A172 (cell line): Measurements from ENCODE around the gene PGAM4. TPM values are rescaled to one million over a fixed set of nuclear protein-coding genes. Genes with fewer than 3 reads are reported as not detected.
"Not testable (repeated sequence)": the region's sequence is repeated elsewhere in the genome, so short reads cannot be mapped to it uniquely, and the experiment has no call there.

Experiments used
- DNase-seq: peaks from one replicate; pipeline ENCODE4 v3.0.0-alpha.2; 2015; ENCODE audit warnings: low spot score
- total RNA-seq: library from RNA; depleted of rRNA; stranded (reverse); fragments of >200 nt; shearing (Covaris generic); gene quantifications from 2 replicates; pipeline ENCODE4 v1.2.3, GENCODE V29; 2014; rRNA removed

Gene PGAM4
- total RNA-seq: not detected in 2 replicates

DNA sequence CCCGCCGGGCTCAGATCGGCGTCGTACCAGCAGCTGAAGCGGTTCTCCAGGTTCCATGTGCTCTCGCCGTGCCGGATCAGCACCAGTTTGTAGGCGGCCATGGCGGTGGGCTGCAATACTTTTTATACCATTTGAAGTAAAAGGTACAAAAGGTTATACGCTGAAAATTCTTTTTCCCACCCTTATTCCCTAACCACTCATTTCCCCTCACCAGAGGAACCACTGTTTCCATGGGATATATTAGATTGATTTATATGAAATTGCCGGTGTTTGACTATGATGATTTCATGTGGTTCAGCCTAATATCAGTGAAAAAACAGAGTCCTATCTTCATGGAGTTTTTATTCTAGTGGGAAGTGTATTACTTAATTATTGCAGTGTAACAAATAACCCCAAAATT, at the start of gene PGAM4:
TSS of gene PGAM4 (minus strand) at position 101 of the 400 bp plus-strand sequence. CDS start at position 101, 0 bp downstream.
- no peak for DNase-seq

- DNase-seq: no peak
Measured at GRCh38 chrX:78011846-78012245, 42.4 kb upstream of the PGAM4 start.

DNA sequence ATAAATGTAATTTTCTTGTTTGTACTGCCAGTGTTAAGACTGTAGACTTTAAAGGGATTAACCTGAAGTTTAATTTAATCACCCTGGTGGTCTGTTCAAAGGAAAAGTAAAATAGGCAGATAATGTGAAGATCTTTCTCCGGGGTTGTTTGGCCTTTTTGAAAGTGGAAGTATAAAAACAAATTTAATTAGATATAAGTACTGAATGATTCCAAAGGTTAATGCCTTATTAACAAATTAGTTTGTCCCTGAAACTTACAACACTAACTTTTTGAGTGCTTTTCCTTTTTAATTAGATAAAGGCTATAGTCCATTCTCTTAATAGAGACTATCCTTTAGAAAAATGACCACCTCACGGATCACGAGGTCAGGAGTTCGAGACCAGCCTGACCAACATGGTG, 10.4 kb upstream of the PGAM4 start:
- DNase-seq: no peak

GRCh38 chrX:77977518-77977917, 8.1 kb upstream of the PGAM4 start:
- DNase-seq: no peak

DNA sequence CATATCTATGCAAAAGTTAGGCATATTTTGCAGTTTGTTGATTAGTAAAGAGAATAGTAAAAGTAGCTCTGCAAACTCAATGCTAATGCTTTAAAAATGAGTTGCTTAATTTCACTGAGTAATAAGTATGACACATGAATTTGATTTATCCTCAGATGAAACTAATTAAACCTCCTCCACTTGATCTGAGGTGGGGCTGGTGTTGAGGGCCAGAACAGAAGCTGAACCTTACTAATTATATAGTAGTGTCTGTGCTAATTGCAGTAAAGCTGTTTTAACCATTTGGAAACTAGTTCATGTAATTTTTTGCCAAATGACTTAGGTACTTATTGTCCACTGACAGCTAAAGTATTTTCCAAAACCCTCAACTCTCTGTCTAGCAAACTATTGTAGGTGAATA, 7.7 kb upstream of the PGAM4 start:
- no peak for DNase-seq

GRCh38 chrX:77975755-77976154, 6.3 kb upstream of the PGAM4 start:
- no peak for DNase-seq

DNA sequence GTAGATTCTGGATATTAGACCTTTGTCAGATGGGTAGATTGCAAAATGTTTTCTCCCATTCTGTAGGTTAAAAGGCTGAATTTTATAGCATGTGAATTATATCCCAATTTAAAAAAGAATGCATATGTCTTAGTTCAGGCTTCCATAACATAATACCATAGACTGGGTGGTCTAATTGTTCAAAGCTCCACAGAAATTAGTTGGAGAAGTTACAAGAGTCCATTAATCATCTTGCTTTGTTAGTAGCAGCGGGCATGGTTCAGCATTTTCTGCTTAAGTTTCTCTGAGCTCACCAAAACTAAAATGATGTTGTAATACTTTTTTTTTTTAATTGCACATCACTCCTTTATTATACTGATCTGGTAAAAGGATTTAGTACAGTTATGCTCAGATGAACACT, 1.8 kb downstream of the PGAM4 start:
- no peak for DNase-seq

- no peak for DNase-seq
Measured at GRCh38 chrX:77966361-77966760, 3.1 kb downstream of the PGAM4 start.

GRCh38 chrX:77962068-77962902, 7.2 kb downstream of the PGAM4 start:
- DNase-seq: peak; percentile 2

DNA sequence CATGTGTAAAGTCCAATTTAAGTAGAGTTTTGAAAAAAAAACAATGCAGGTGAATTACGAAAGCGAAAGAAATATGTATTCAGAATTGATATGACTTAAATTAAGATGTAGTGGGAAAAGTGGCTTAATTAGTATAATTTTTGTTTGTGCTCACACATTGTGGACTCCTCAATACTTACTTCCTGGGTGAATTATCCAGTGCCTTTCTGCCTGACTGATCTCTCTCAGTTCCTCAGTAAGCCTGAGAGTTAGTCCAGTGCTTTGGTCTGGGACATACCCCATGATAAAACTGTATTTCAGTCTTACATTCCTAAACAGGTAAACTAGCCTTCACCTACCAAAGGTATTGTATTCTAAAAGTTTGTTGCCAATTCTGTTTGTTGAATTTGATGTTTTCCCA, 8.4 kb downstream of the PGAM4 start:
- DNase-seq: no peak

- no peak for DNase-seq
Measured at GRCh38 chrX:77960567-77960966, 8.9 kb downstream of the PGAM4 start.

DNA sequence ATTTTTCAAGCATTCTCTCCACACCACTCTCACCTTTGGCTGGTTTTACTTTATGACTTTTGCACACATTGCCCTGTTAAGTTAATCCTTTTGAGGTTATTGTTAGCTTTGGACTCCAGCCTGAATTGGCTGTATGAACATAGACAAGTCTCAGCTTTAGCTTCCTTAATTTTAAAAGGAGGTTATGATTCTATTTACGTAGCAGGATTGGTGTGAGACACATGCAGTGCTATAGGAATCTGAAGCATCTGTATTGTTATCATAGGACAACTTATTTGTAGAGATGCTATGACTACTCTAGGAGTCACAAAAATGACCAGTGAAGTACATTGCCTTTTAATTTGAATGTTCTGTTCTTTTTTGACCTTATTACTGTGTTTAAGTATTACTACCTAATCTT, 15.7 kb downstream of the PGAM4 start:
- no peak for DNase-seq

- DNase-seq: no peak
Measured at GRCh38 chrX:77953302-77953701, 16.1 kb downstream of the PGAM4 start.

- no peak for DNase-seq
Measured at GRCh38 chrX:77952173-77952572, 17.3 kb downstream of the PGAM4 start.

DNA sequence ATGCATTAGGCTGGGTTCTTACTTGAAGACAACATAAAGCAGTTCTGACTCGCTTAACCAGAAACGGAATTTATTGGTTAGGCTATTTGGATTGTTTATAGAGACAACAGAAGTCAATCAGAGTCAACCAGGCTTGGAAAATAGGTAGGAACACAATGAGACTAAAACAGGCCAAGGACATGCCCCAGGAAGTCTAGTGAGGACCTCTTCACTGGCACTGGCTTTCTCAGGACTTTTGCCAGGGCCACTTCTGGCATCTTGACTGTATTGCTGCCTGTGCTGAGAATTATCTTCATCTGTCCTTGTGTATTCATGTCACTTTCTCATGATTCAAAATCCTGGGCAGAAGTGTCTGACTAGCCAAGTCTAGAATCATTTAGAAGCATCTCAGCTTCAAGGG, 19.6 kb downstream of the PGAM4 start:
- DNase-seq: no peak

DNA sequence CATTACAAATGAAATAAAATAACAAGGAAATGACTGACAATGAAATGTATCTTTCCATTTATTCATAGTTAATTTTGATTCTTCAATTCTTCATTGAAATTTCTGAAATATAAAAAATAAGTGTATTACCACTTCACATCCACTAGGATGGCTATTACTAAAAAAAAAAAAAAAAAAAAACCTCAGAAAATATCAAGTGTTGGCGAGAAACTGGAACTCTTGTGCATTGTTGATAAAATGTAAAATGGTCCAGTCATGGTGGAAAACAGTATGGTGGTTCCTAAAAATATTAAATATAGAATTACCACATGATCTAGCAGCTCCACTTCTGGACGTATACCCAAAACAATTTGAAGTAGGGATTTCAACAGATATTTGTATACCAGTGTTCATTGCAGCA, 22.9 kb downstream of the PGAM4 start:
- no peak for DNase-seq

- no peak for DNase-seq
Measured at GRCh38 chrX:77945910-77946545, 23.4 kb downstream of the PGAM4 start.

DNA sequence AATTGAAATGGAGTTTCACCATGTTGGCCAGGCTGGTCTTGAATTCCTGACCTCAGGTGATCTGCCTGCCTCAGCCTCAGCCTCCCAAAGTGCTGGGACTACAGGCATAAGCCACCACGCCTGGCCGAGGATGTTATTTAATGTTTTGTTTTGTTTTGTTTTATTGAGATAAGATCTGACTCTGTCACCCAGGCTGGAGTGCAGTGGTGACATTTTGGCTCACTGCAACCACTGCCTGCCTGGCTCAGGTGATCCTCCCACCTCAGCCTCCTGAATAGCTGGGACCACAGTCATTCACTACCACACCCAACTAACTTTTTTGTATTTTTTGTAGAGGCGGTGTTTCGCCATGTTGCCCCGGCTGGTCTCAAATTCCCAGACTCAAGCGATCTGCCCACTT, 24.4 kb downstream of the PGAM4 start:
- DNase-seq: not testable (repeated sequence)

DNA sequence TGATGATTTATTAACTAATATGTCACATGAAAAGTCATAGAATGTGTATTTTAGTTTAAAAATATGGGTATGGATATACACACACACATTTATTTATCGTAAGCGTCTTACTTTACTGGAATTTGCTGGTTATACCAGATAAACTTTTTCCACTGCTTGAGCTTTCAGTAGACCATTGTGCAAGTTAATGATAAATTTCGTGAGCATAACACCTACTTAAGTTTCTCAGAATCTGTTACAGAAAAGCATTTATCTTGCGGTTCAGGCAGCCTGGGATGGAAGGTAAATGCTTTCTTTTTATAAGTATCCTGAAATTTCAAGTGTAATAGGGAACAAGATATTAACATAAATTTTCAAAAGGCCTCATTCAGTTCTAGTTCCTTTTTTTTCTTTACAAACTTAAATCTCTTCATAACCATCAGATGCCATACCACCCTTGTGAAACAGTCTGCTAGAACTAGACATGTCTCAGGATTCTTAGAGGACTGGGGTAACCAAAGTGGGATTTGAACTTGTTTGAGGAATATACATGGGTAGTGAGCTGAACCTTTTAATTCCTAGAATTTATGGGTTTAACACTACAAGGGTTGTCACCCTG, 31.3 kb downstream of the PGAM4 start:
- no peak for DNase-seq

DNA sequence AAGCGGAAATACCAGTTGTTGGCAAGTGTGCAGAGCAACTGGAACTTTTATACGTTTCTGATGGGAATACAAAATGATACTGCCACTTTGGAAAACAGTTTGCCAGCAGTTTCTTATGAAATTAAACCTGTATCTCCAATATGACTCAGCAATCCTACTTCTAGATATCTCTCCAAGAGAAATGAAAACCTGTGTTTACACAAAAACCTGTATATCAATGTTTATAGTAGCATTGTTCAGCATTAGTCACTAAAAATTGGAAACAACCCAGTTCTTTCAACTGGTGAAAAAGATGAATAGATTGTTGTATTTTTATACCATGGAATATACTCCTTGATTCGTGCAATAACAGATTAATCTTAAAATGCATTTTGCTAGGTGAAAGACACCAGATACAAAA, 32.1 kb downstream of the PGAM4 start:
- DNase-seq: peak; percentile 46

- no peak for DNase-seq
Measured at GRCh38 chrX:77936299-77936698, 33.1 kb downstream of the PGAM4 start.

DNA sequence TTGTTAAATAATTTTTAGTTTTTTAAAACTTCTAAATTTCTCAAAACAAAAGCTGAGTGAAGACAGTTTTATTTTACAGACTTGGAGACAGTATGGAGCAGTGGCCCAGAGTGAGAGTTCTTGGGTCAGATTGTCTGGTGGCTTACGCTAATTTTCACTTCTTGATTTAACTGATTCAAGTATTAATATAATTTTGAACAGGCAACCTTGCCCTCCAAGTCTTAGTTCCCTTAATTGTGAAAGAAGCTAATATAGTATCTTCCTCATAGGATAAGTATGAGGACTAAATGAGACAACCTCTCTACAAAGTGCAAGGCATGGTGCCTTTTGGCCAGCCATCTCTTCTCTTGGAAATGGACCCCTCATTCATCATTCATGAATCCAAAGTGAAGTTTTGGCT, 33.6 kb downstream of the PGAM4 start:
- DNase-seq: no peak

DNA sequence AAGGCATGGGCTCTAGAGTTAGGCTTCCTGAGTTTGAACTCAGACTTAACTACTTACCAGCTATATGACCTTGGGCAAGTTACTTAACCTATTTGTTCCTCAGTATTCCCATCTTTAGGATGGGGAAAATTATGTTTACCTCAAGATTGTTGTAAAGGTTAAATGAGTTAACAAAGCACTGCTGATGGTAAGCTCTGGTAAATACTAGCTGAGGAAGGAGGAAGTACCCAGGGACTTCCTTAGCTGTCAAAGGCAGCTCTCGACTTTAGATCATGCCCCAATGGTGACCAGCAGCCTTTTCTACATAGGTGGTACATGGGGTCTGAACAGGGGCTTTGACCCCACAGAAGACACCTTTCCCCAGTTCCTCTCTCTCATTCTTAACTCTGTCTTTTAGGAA, 38.9 kb downstream of the PGAM4 start:
- no peak for DNase-seq
